GM10266 (cell line): ENCODE results near the gene CD3G.

Source experiments
- DNase-seq: peaks from one replicate; pipeline ENCODE4 v3.0.0; 2012; ENCODE audit errors: extremely low spot score
- CTCF ChIP-seq: IDR thresholded peaks from 2 replicates; pipeline ENCODE4 v1.5.1; 2012; ENCODE audit warnings: mild to moderate bottlenecking, low read depth; ENCODE audit not compliant: control insufficient read depth, insufficient read depth; ENCODE audit errors: missing control alignments

Gene CD3G

GRCh38 chr11:118359295-118359958 is 15.3 kb downstream of the CD3G start, which contains the start of gene UBE4A:
UBE4A (plus strand) TSS chr11:118359600; CDS start chr11:118365081, 5,481 bp downstream.
- DNase-seq: peak; percentile 84
- TF ChIP-seq CTCF: no peak

DNA sequence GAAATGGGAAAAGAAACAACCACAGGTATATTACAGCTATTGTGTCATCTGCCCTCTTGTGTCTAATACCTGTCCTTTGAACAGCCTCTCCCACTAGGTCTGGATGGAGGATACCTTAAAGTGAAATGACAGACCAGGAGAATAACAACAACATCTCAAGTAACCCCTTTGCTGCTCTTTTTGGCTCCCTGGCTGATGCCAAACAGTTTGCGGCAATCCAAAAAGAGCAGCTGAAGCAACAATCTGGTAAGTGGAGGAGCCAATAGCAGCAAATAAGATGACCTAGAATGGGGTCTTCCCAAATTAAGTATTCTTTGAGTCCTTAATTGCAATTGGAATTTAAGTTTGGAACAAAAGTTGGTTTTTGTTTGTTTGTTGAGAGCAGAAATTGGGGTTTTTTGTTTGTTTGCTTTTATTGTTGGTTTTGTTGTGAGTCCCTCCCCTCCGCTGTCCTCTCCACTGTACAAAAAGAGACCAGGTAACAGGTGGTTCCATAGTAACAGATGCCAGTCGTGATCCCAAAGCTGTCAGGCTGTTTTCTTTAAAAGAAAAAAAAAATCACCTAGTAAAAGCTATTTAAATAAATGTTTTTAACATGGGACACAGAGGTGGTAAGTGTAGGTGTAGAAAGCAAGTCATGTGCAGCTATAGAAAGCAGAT is 20.9 kb downstream of the CD3G start:
- TF ChIP-seq CTCF: no peak
- DNase-seq: no peak

- DNase-seq: no peak
- TF ChIP-seq CTCF: no peak
Observed at GRCh38 chr11:118366287-118366686, 22.1 kb downstream of the CD3G start.

DNA sequence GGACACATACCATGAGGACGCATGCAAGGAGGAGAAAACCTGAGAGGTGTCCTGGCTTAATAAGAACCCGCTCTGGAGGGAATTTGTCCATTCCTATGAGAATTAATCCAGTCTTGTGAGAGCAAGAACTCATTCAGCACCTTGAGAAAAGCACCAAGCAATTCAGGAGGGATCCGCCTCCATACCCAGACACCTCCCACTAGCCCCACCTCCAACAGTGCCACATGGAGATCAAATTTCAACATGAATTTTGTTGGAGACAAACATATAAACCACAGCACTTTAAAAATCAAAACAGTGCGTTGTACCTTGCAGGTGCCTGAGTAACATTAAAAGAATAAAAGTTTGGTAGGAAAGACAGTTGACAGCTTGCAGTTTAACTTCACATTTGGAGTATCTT is 26.6 kb downstream of the CD3G start:
- TF ChIP-seq CTCF: no peak
- DNase-seq: no peak

GRCh38 chr11:118373263-118373662 is 29.1 kb downstream of the CD3G start:
- no peak for DNase-seq
- no peak for TF ChIP-seq CTCF

DNA sequence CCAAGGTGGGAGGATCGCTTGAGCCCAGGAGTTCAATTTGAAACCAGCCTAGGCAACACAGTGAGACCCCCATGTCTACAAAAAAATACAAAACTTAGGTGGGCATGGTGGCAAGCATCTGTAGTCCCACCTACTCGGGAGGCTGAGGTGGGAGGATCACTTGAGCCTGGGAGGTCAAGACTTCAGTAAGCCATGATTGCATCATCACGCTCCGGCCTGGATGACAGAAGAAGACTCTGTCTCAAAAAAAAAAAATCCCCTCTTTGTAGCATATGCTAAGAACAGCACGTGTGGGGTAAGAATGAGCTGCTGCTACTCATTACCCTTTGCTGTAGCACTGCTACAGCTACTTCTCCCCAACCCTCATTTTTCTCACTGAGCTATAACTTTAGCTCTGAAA is 29.7 kb downstream of the CD3G start:
- no peak for DNase-seq
- no peak for TF ChIP-seq CTCF

GRCh38 chr11:118374729-118375128 is 30.6 kb downstream of the CD3G start:
- no peak for DNase-seq
- TF ChIP-seq CTCF: no peak
